Transverse colon (tissue), 4 donors: ENCODE results near the gene POP5. TPM values are rescaled to one million over a fixed set of nuclear protein-coding genes. Genes with fewer than 3 reads are reported as not detected.
A peak's percentile ranks its signal among the peaks of the same experiment; 100 is the strongest.

Experiments used
- DNase-seq: peaks from one replicate; pipeline ENCODE4 v3.0.0-alpha.2; 2019
- H3K27ac ChIP-seq, 4 donors: fragments of 200-600 bp; sonication (generic); 2 replicates each; pipeline ENCODE4 v1.5.1; 2016 to 2018; ENCODE audit warnings: inconsistent platforms in 4 of 4
- H3K27me3 ChIP-seq: fragments of 200-600 bp; sonication (generic); 2 replicates; pipeline ENCODE4 v1.5.1; 2017; ENCODE audit warnings: inconsistent platforms
- H3K36me3 ChIP-seq, 4 donors: fragments of 200-600 bp; sonication (generic); 2 replicates each; pipeline ENCODE4 v1.5.1; 2017 to 2019; ENCODE audit warnings: inconsistent platforms in 4 of 4
- H3K4me1 ChIP-seq, 4 donors: fragments of 200-600 bp; sonication (generic); 2 replicates each; pipeline ENCODE4 v1.5.1; 2017 to 2020; ENCODE audit warnings: inconsistent platforms in 4 of 4
- H3K4me3 ChIP-seq, 4 donors: fragments of 200-600 bp; sonication (generic); 1 replicate in 1 of 4; 2 replicates in 3 of 4; pipeline versions ENCODE4 v1.5.1 to v1.6.1; 2017 to 2019; ENCODE audit warnings: inconsistent platforms in 4 of 4
- H3K9me3 ChIP-seq, 2 donors: fragments of 200-600 bp; sonication (generic); 2 replicates each; pipeline ENCODE4 v1.5.1; 2017 to 2019; ENCODE audit warnings: inconsistent platforms in 2 of 2
- CTCF ChIP-seq, 5 experiments: fragments of 200-600 bp in 3 of 5; fragments of 450-650 bp in 2 of 5; sonication (generic) in 3 of 5; IDR thresholded peaks; 1 replicate in 2 of 5; 2 replicates in 3 of 5; pipeline ENCODE4 v1.5.1; 2016 to 2017; ENCODE audit warnings: antibody characterized with exemption in 5 of 5, inconsistent platforms in 3 of 5, mild to moderate bottlenecking in 2 of 5, moderate library complexity in 1 of 5
- EP300 ChIP-seq: sonication (generic); formaldehyde crosslinking; IDR thresholded peaks from one replicate; pipeline ENCODE4 v1.6.1; 2017; ENCODE audit warnings: antibody characterized with exemption, low read depth
- POLR2A ChIP-seq: fragments of 450-650 bp; IDR thresholded peaks from one replicate; pipeline ENCODE4 v1.6.1; 2016; ENCODE audit warnings: antibody characterized with exemption, mild to moderate bottlenecking, moderate library complexity
- POLR2AphosphoS5 ChIP-seq, 3 donors: sonication (generic); formaldehyde crosslinking; IDR thresholded peaks; one replicate each; pipeline ENCODE4 v1.6.1; 2016; ENCODE audit warnings: antibody characterized with exemption in 3 of 3
- WGBS, 2 donors: methylation state at CpG; one replicate each; pipeline ENCODE4 v1.1.5; 2018; ENCODE audit warnings: low coverage in 1 of 2; 5-methylcytosine and 5-hydroxymethylcytosine counted together
- in situ Hi-C, 4 donors: fragments of 200-750 bp; cut with MboI; loops; one replicate each; pipeline versions ENCODE4 v1.15.0 to v1.15.1; 2017; ENCODE audit warnings: low sequenced_read_pairs in 3 of 4, low pct_ligation_motif_present in 1 of 4, low pct_unique_long_range_greater_than_20kb in 1 of 4
- intact Hi-C: fragments of 100-400 bp; cut with DNase I; formaldehyde crosslinking; loops from one replicate; pipeline ENCODE4 v1.15.1; 2023; ENCODE audit warnings: low total_unique reads
- total RNA-seq, 4 donors: library from RNA; depleted of rRNA; stranded (reverse); fragments of >200 nt; gene quantifications; one replicate each; pipeline ENCODE4 v1.1.0, GENCODE V29; 2016

The POP5 gene
- total RNA-seq, 4 donors from 2014 or later, result 31.5 to 56.5 (median 43.7) TPM; not detected in 1

GRCh38 chr12:120571299-120571698 is 9.9 kb downstream of the POP5 start:
- WGBS, 2 donors, result 75 to 78% methylated on average over 5 of the region's 5 CpGs
- intact Hi-C loops, result no loop called here
- in situ Hi-C loops, result no loop called here
- no peaks in the 10 kb centered on the region for H3K9me3 ChIP-seq
- no peaks in the 10 kb centered on the region for H3K4me1 ChIP-seq
- H3K36me3 ChIP-seq, result peaks cover 0 to 96% (median 45%) of the 10 kb centered on the region in 4 donors
- no peak overlapping the region for H3K4me3 ChIP-seq
- TF ChIP-seq POLR2A, result no peak
- TF ChIP-seq CTCF (IDR thresholded peaks at IDR 0.05), result no peak
- TF ChIP-seq POLR2AphosphoS5 (IDR thresholded peaks at IDR 0.05), result no peak
- TF ChIP-seq EP300, result no peak
- H3K27me3 ChIP-seq, result no peaks in the 10 kb centered on the region
- no peak overlapping the region for H3K27ac ChIP-seq
- no peak for DNase-seq

GRCh38 chr12:120563495-120563894 is 17.7 kb downstream of the POP5 start:
- peaks cover 0 to 6% (median 0%) of the 10 kb centered on the region in 4 donors for H3K4me1 ChIP-seq
- peaks cover 0 to 89% (median 41%) of the 10 kb centered on the region in 4 donors for H3K36me3 ChIP-seq
- 94% methylated on average over 11 of the region's 11 CpGs; no CpG with 5 or more reads in 1 of the 2 donors for whole genome bisulfite sequencing, 2 donors
- no peak overlapping the region for H3K4me3 ChIP-seq
- H3K27me3 ChIP-seq, result no peaks in the 10 kb centered on the region
- TF ChIP-seq CTCF (IDR thresholded peaks at IDR 0.05) (no peak), EP300 (no peak), POLR2A (no peak), POLR2AphosphoS5 (IDR thresholded peaks at IDR 0.05) (no peak)
- in situ Hi-C loops, result no loop called here
- peak overlapping the region; percentile 20 to 71 (median 30) for H3K27ac ChIP-seq
- no peak for DNase-seq
- no peaks in the 10 kb centered on the region for H3K9me3 ChIP-seq
- intact Hi-C loops, result no loop called here

GRCh38 chr12:120562906-120563305 is 18.3 kb downstream of the POP5 start:
- 81 to 88% methylated on average over 3 to 8 of the region's 8 CpGs for WGBS, 2 donors
- Histone ChIP-seq H3K36me3 (peaks cover 0 to 89% (median 42%) of the 10 kb centered on the region in 4 donors), H3K27ac (peak overlapping the region; percentile 28 to 71 (median 44)), H3K27me3 (no peaks in the 10 kb centered on the region), H3K4me3 (no peak overlapping the region), H3K4me1 (peaks cover 0 to 6% (median 0%) of the 10 kb centered on the region in 4 donors), H3K9me3 (no peaks in the 10 kb centered on the region)
- TF ChIP-seq POLR2AphosphoS5 (IDR thresholded peaks at IDR 0.05), result peak in 1 of 3 donors; percentile 33
- TF ChIP-seq EP300, result peak; percentile 38
- no peak for TF ChIP-seq POLR2A
- no peak for TF ChIP-seq CTCF (IDR thresholded peaks at IDR 0.05)
- intact Hi-C loops (no loop called here), in situ Hi-C loops (no loop called here)
- no peak for DNase-seq

- Histone ChIP-seq H3K27ac (no peak overlapping the region), H3K4me1 (peaks cover 0 to 9% (median 2%) of the 10 kb centered on the region in 4 donors), H3K36me3 (peaks cover 0 to 77% (median 31%) of the 10 kb centered on the region in 4 donors), H3K4me3 (no peak overlapping the region), H3K27me3 (no peaks in the 10 kb centered on the region), H3K9me3 (no peaks in the 10 kb centered on the region)
- in situ Hi-C loops, result no loop called here
- intact Hi-C loops, result no loop called here
- TF ChIP-seq POLR2A (no peak), CTCF (IDR thresholded peaks at IDR 0.05) (no peak), EP300 (no peak), POLR2AphosphoS5 (IDR thresholded peaks at IDR 0.05) (no peak)
- WGBS, 2 donors, result 95 to 100% methylated on average over 2 of the region's 2 CpGs
- no peak for DNase-seq
Observed at GRCh38 chr12:120557589-120557988, 23.6 kb downstream of the POP5 start.
